PFSK-1 (cell line): ENCODE results near the gene SESN3.

Experiments used
- FOXP2 ChIP-seq: optimal IDR thresholded peaks from 2 replicates; pipeline ENCODE3; 2011; ENCODE audit warnings: borderline replicate concordance, control low read depth, inconsistent platforms; ENCODE audit not compliant: insufficient read depth; ENCODE audit errors: extremely low read length, extremely low read depth
- POLR2AphosphoS5 ChIP-seq: IDR thresholded peaks from 2 replicates; pipeline ENCODE4 v1.6.1; 2012; ENCODE audit warnings: low read depth, mild to moderate bottlenecking, control low read depth, low read length, moderate library complexity
- REST ChIP-seq, 2 experiments: IDR thresholded peaks; 2 replicates each; pipeline versions ENCODE4 v1.6.1 to v1.8.0; 2011 to 2012; ENCODE audit warnings: low read depth in 2 of 2, low read length in 2 of 2, control low read depth in 1 of 2, inconsistent platforms in 1 of 2, mild to moderate bottlenecking in 1 of 2, moderate library complexity in 1 of 2; ENCODE audit not compliant: insufficient read depth in 1 of 2
- SIN3A ChIP-seq: IDR thresholded peaks from 2 replicates; pipeline ENCODE4 v1.6.1; 2012; ENCODE audit warnings: mild to moderate bottlenecking, low read length, moderate library complexity, borderline replicate concordance; ENCODE audit not compliant: insufficient read depth
- TAF1 ChIP-seq: IDR thresholded peaks from 2 replicates; pipeline ENCODE4 v1.6.1; 2012; ENCODE audit warnings: low read length, control low read depth, borderline replicate concordance; ENCODE audit not compliant: insufficient read depth

Gene SESN3

DNA sequence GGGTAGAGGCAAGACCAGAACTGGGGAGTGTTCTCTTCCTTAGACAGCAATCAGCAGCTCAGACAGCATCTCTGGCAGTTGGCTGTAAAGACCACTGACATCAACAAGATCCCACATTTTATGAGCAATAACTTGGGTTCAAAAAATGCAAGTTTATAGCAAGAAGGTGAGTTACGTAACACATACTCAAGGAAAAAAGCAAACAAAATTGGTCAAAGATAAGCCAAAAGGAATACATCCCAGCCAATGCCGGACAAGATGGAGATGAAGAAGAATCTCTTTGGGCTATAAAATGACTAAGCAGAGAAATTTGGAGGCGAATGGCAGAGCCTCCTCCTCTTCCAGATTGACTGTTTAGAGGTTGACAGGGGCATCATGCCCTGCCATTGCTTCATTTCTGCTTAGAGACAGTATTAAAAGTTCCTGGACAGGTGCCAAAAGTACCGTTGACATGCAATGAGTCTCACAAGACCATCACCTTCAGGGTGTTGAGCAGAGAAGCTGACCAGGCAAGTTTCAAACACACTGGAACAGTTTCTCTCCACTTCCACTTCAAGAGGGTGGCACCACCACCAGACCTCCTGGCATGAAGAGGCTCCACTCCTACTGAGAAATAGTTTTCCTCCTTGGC lies 85.5 kb downstream of the SESN3 start:
- TF ChIP-seq REST (IDR thresholded peaks at IDR 0.05; ENCODE audit: insufficient read depth in 1 of 2, low read depth in 2 of 2, low read length in 2 of 2) (no peak), TAF1 (no peak), POLR2AphosphoS5 (no peak)

DNA sequence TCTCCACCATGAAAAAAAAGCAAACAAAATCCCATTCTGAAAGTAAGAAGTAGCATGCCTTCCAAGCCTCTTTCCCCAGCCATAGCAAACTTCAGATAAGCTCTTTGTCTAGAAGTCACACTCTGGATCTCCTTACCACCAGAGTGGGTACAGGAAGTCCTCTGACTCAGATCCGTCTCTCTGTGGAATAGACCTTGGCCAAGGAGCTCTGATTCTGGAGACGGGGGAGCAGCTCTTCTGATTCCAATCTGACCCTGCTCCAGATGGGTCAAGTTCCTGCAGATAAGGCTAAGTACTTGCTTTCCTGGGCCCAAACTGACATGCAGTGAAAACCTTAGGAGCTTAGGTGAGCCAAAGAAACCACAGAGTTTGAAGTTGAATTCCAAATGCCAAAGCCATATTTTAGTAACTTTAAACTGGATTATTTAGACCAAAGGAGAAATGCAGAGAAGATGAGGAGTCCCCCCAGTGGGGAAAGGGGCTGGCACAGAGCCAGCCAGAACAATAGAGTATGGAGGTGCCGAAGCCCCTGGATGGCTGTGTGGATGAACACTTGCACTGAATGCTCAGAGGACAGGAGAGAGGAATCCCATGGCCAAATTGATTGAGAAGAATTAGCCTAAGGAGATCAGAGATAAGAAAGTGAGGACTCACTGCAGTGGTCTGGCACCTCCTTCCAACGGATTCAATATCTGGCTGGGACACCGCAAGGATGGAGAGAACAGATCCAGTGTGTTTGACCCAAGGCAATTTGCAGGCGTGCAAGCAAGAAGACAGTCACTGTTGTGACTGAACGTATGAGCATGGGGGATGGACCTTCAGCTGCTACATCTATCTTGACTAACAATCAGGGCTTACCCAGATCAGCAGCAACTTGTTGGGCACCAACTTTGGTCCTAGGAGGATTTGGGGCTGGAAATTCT lies 86.4 kb downstream of the SESN3 start:
- TF ChIP-seq REST (IDR thresholded peaks at IDR 0.05; ENCODE audit: insufficient read depth in 1 of 2, low read depth in 2 of 2, low read length in 2 of 2), result no peak
- no peak for TF ChIP-seq FOXP2
- TF ChIP-seq POLR2AphosphoS5, result no peak
- no peak for TF ChIP-seq SIN3A
- no peak for TF ChIP-seq TAF1

GRCh38 chr11:95143106-95143681 lies 87.8 kb downstream of the SESN3 start:
- TF ChIP-seq FOXP2 (no peak), SIN3A (no peak), POLR2AphosphoS5 (no peak), REST (IDR thresholded peaks at IDR 0.05; ENCODE audit: insufficient read depth in 1 of 2, low read depth in 2 of 2, low read length in 2 of 2) (no peak), TAF1 (no peak)

DNA sequence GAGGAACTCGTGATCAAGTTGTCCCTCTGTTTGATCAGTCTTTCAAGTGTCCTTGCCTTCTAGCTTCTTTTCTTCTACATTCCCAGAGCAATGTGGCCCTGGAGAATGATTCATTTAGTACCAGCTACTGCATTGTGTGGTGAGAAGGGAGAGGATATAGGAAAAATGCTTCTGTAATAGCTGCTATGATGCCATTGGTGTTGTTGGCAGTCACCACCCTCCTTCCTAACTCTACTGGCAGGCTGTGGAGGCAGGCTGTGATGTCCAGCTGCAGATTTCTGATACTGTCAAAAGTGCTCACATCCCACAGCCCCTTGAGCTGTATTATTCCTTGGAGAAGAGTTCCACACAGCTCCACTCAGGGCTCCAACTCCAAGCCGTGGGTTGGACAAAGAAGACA lies 88.6 kb downstream of the SESN3 start:
- TF ChIP-seq SIN3A (no peak), REST (IDR thresholded peaks at IDR 0.05; ENCODE audit: insufficient read depth in 1 of 2, low read depth in 2 of 2, low read length in 2 of 2) (no peak), FOXP2 (no peak), POLR2AphosphoS5 (no peak), TAF1 (no peak)
